Fibroblast of lung (primary cell): ENCODE results near the gene MYO7A.

Experiments
- EZH2 ChIP-seq: IDR thresholded peaks from 2 replicates; pipeline ENCODE4 v1.5.1; 2012; ENCODE audit warnings: low read length, control low read depth, mild to moderate bottlenecking; ENCODE audit errors: missing control alignments
- TF ChIP-seq, protein P1 (sequence below), 2 donors: IDR thresholded peaks in 1 of 2; conservative IDR thresholded peaks in 1 of 2; 1 replicate in 1 of 2; 2 replicates in 1 of 2; pipeline ENCODE4 v1.5.1; 2011 to 2012; ENCODE audit warnings: low read length in 2 of 2, control low read depth in 1 of 2, inconsistent platforms in 1 of 2, low read depth in 1 of 2, mild to moderate bottlenecking in 1 of 2

GRCh38 chr11:77193911-77194830, 66.1 kb downstream of the MYO7A start:
- TF ChIP-seq, protein P1, sequence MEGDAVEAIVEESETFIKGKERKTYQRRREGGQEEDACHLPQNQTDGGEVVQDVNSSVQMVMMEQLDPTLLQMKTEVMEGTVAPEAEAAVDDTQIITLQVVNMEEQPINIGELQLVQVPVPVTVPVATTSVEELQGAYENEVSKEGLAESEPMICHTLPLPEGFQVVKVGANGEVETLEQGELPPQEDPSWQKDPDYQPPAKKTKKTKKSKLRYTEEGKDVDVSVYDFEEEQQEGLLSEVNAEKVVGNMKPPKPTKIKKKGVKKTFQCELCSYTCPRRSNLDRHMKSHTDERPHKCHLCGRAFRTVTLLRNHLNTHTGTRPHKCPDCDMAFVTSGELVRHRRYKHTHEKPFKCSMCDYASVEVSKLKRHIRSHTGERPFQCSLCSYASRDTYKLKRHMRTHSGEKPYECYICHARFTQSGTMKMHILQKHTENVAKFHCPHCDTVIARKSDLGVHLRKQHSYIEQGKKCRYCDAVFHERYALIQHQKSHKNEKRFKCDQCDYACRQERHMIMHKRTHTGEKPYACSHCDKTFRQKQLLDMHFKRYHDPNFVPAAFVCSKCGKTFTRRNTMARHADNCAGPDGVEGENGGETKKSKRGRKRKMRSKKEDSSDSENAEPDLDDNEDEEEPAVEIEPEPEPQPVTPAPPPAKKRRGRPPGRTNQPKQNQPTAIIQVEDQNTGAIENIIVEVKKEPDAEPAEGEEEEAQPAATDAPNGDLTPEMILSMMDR (conservative IDR thresholded peaks at IDR 0.05 in 1 of 2, IDR thresholded peaks at IDR 0.05 in 1 of 2; ENCODE audit: low read depth in 1 of 2, low read length in 2 of 2) = no peak
- no peak for TF ChIP-seq EZH2
